Type B pancreatic cell (in vitro differentiated cells): Measurements from ENCODE around the gene SPRED2. TPM values are rescaled to one million over a fixed set of nuclear protein-coding genes. Genes with fewer than 3 reads are reported as not detected.

Source experiments
- DNase-seq: peaks from one replicate; pipeline ENCODE4 v3.0.0; 2021; ENCODE audit warnings: mixed read lengths; ENCODE audit not compliant: unreplicated experiment; ENCODE audit errors: extremely low spot score
- H3K27ac Mint-ChIP-seq: 2 replicates; pipeline ENCODE4 v1.8.0; 2021; ENCODE audit warnings: mild to moderate bottlenecking, mixed read lengths
- H3K27me3 Mint-ChIP-seq: 2 replicates; pipeline ENCODE4 v1.8.0; 2021; ENCODE audit warnings: mixed read lengths
- H3K36me3 Mint-ChIP-seq: 2 replicates; pipeline ENCODE4 v1.8.0; 2021; ENCODE audit warnings: mixed read lengths
- H3K4me1 Mint-ChIP-seq: one replicate; pipeline ENCODE4 v1.8.0; 2021; ENCODE audit warnings: mixed read lengths; ENCODE audit not compliant: unreplicated experiment
- H3K4me3 Mint-ChIP-seq: 2 replicates; pipeline ENCODE4 v1.8.0; 2021; ENCODE audit warnings: mild to moderate bottlenecking, mixed read lengths
- H3K9me3 Mint-ChIP-seq: 2 replicates; pipeline ENCODE4 v1.8.0; 2021; ENCODE audit warnings: mixed read lengths
- CTCF ChIP-seq: fragments of 200-600 bp; sonication (generic); conservative IDR thresholded peaks from 2 replicates; pipeline ENCODE4 v1.5.0; 2021; ENCODE audit warnings: antibody characterized with exemption, mild to moderate bottlenecking
- total RNA-seq: library from RNA; stranded (reverse); gene quantifications from 2 replicates; pipeline ENCODE4 v1.2.1, GENCODE V29; 2021; ENCODE audit warnings: low replicate concordance

SPRED2 gene
- total RNA-seq, 1 donor from 2014 or later = 38.9 TPM

- DNase-seq = no peak
- H3K4me3 Mint-ChIP-seq = no peak overlapping the region
- H3K36me3 Mint-ChIP-seq = no peaks in the 10 kb centered on the region
- H3K27ac Mint-ChIP-seq = no peak overlapping the region
- H3K9me3 Mint-ChIP-seq = no peaks in the 10 kb centered on the region
- no peaks in the 10 kb centered on the region for H3K27me3 Mint-ChIP-seq
- peaks cover 63% of the 10 kb centered on the region for H3K4me1 Mint-ChIP-seq
- no peak for TF ChIP-seq CTCF
Observed at GRCh38 chr2:65379223-65379622, 53.2 kb downstream of the SPRED2 start.

GRCh38 chr2:65378290-65378689, 54.1 kb downstream of the SPRED2 start:
- TF ChIP-seq CTCF = no peak
- no peaks in the 10 kb centered on the region for H3K9me3 Mint-ChIP-seq
- H3K27ac Mint-ChIP-seq = no peak overlapping the region
- no peaks in the 10 kb centered on the region for H3K36me3 Mint-ChIP-seq
- no peaks in the 10 kb centered on the region for H3K27me3 Mint-ChIP-seq
- peaks cover 54% of the 10 kb centered on the region for H3K4me1 Mint-ChIP-seq
- H3K4me3 Mint-ChIP-seq = no peak overlapping the region
- no peak for DNase-seq

- no peak for TF ChIP-seq CTCF
- no peak for DNase-seq
- Mint-ChIP-seq H3K9me3 (no peaks in the 10 kb centered on the region), H3K36me3 (no peaks in the 10 kb centered on the region), H3K27me3 (no peaks in the 10 kb centered on the region), H3K4me3 (no peak overlapping the region), H3K4me1 (peaks cover 52% of the 10 kb centered on the region), H3K27ac (peak overlapping the region; percentile 53)
Observed at GRCh38 chr2:65377556-65378192, 54.7 kb downstream of the SPRED2 start.

GRCh38 chr2:65375723-65376122, 56.7 kb downstream of the SPRED2 start:
- TF ChIP-seq CTCF = no peak
- no peak for DNase-seq
- no peak overlapping the region for H3K4me3 Mint-ChIP-seq
- H3K36me3 Mint-ChIP-seq = peaks cover 5% of the 10 kb centered on the region
- peaks cover 54% of the 10 kb centered on the region for H3K4me1 Mint-ChIP-seq
- H3K9me3 Mint-ChIP-seq = no peaks in the 10 kb centered on the region
- H3K27me3 Mint-ChIP-seq = no peaks in the 10 kb centered on the region
- H3K27ac Mint-ChIP-seq = no peak overlapping the region

GRCh38 chr2:65374999-65375398, 57.4 kb downstream of the SPRED2 start:
- peaks cover 55% of the 10 kb centered on the region for H3K4me1 Mint-ChIP-seq
- H3K27ac Mint-ChIP-seq = no peak overlapping the region
- H3K36me3 Mint-ChIP-seq = peaks cover 5% of the 10 kb centered on the region
- no peak overlapping the region for H3K4me3 Mint-ChIP-seq
- no peaks in the 10 kb centered on the region for H3K9me3 Mint-ChIP-seq
- no peak for TF ChIP-seq CTCF
- H3K27me3 Mint-ChIP-seq = no peaks in the 10 kb centered on the region
- no peak for DNase-seq

GRCh38 chr2:65374575-65374974, 57.8 kb downstream of the SPRED2 start:
- Mint-ChIP-seq H3K9me3 (no peaks in the 10 kb centered on the region), H3K4me3 (no peak overlapping the region), H3K4me1 (peaks cover 54% of the 10 kb centered on the region), H3K27ac (no peak overlapping the region), H3K27me3 (no peaks in the 10 kb centered on the region), H3K36me3 (peaks cover 5% of the 10 kb centered on the region)
- no peak for DNase-seq
- TF ChIP-seq CTCF = no peak
